Measurements from ENCODE around the gene RAB4A. TPM values are rescaled to one million over a fixed set of nuclear protein-coding genes. Genes with fewer than 3 reads are reported as not detected.

RAB4A gene
- total RNA-seq, 1 donor from 2014 or later, result 58.6 TPM

DNA sequence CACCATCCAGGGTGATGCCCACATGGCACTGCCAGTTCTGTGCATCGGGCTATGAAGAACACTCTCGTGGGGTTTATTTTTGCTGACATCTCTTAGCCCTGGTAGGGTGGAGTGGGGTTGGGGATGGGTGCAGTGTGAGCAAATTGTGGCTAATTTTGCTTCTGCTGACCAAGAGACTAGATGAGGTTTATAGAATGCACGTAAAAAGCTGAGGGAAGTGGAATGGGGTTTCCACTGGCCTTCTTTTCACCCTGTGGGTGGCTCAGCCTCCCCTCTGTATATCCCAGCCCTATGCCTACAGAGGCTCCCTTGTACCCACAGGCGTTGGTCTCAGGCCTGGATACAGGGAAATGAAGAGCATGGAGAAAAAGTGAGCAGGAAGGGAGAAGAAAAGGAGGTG lies 44.1 kb upstream of the RAB4A start:
- DNase-seq (ENCODE audit: low spot score), result no peak
- H3K27ac Mint-ChIP-seq (ENCODE audit: unreplicated experiment), result no peak overlapping the region
- H3K4me1 Mint-ChIP-seq (ENCODE audit: low read depth), result peaks cover 31% of the 10 kb centered on the region
- TF ChIP-seq CTCF (IDR thresholded peaks at IDR 0.05), result no peak
- no peak overlapping the region for H3K4me3 Mint-ChIP-seq (ENCODE audit: unreplicated experiment)
- no peaks in the 10 kb centered on the region for H3K9me3 Mint-ChIP-seq (ENCODE audit: low read depth)
- no peaks in the 10 kb centered on the region for H3K36me3 Mint-ChIP-seq (ENCODE audit: low read depth)
- H3K27me3 Mint-ChIP-seq (ENCODE audit: low read depth), result peaks cover 29% of the 10 kb centered on the region

DNA sequence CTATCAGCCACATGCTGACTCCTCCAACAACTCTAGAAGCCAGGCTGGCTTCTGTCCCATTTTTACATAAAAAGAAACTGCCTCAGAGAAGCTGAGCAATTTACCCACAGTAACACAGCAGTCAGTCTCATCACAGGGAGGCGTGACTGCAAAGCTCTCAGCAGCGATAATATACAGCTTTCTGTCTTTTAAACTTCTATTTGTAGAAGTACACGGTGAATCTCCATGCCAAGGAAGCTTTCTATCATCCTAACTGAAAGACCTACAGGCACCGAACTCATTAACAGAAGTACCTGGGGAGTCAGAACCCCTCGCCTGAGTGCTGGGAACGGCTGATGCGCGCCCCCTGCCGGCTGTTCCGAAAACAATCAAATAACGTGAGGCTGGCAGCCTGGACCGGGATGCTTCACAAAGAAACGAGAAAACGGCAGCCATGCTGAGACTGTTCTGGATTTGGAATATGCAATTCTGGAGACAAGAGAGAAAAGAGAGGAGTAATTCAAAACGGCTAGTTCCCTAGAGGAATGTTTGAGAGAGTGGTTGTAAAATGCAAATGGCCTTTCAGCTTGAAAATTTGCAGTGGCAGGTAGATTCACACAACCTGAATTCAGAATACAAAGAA lies 43.5 kb upstream of the RAB4A start:
- peaks cover 30% of the 10 kb centered on the region for H3K27me3 Mint-ChIP-seq (ENCODE audit: low read depth)
- peaks cover 33% of the 10 kb centered on the region for H3K4me1 Mint-ChIP-seq (ENCODE audit: low read depth)
- no peaks in the 10 kb centered on the region for H3K9me3 Mint-ChIP-seq (ENCODE audit: low read depth)
- no peak for DNase-seq (ENCODE audit: low spot score)
- no peak overlapping the region for H3K27ac Mint-ChIP-seq (ENCODE audit: unreplicated experiment)
- TF ChIP-seq CTCF (IDR thresholded peaks at IDR 0.05), result peak; percentile 99
- H3K36me3 Mint-ChIP-seq (ENCODE audit: low read depth), result no peaks in the 10 kb centered on the region
- no peak overlapping the region for H3K4me3 Mint-ChIP-seq (ENCODE audit: unreplicated experiment)

GRCh38 chr1:229228522-229228921 lies 42.4 kb upstream of the RAB4A start:
- H3K27me3 Mint-ChIP-seq (ENCODE audit: low read depth), result peaks cover 34% of the 10 kb centered on the region
- no peak for DNase-seq (ENCODE audit: low spot score)
- TF ChIP-seq CTCF (IDR thresholded peaks at IDR 0.05), result no peak
- no peaks in the 10 kb centered on the region for H3K9me3 Mint-ChIP-seq (ENCODE audit: low read depth)
- no peak overlapping the region for H3K27ac Mint-ChIP-seq (ENCODE audit: unreplicated experiment)
- peaks cover 33% of the 10 kb centered on the region for H3K4me1 Mint-ChIP-seq (ENCODE audit: low read depth)
- H3K4me3 Mint-ChIP-seq (ENCODE audit: unreplicated experiment), result no peak overlapping the region
- no peaks in the 10 kb centered on the region for H3K36me3 Mint-ChIP-seq (ENCODE audit: low read depth)

DNA sequence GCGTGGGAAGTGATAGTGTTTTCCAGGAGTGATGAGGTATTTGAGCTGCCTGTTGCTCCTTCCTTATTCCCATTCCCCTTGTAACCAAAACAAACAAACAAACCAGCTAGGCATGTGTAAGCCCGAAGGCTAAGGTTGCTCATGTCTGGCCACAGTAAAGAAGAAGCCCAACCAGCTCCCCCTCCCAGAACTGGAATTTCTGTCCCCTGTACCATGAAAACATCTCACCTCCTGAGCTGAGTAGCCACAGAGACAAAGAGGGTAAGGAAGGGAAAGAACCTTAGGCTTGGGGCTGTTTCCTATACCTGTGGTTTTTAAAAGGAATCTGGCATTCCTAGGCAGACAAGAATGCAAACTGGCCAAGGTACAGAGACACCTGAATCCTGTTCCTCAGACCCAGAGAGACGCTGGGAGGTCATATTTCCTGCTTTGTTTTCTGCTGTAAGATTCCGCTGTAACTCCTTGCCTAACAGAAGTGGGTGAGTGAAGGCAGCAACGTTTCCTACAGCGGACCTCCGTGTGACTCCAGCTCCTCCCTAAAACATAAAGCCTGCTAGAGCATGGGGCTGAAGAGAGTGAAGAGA lies 41.7 kb upstream of the RAB4A start:
- Mint-ChIP-seq H3K4me3 (ENCODE audit: unreplicated experiment) (no peak overlapping the region), H3K4me1 (ENCODE audit: low read depth) (peaks cover 33% of the 10 kb centered on the region), H3K27me3 (ENCODE audit: low read depth) (peaks cover 37% of the 10 kb centered on the region), H3K27ac (ENCODE audit: unreplicated experiment) (no peak overlapping the region), H3K9me3 (ENCODE audit: low read depth) (no peaks in the 10 kb centered on the region), H3K36me3 (ENCODE audit: low read depth) (no peaks in the 10 kb centered on the region)
- no peak for DNase-seq (ENCODE audit: low spot score)
- no peak for TF ChIP-seq CTCF (IDR thresholded peaks at IDR 0.05)

DNA sequence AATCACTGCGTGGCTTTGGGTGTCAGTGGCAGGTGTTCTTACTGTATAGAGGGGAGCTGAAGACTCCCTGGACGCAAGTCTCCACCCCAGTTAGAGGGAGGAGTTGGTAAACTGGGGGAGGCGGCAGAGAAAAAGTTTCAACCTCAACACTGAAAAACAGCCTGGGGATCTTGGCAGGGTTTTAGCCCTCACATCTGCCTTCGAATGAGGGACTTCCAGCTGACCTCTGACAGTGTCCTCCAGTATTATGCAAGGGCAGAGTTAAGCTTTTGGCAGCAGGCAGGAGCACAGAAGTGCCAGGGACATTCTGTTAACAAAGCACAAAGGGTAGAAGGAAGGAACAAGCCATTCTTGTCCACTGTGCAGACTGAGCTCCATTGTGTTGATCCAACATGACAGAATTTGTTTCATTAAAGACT lies 41.2 kb upstream of the RAB4A start:
- Mint-ChIP-seq H3K9me3 (ENCODE audit: low read depth) (no peaks in the 10 kb centered on the region), H3K27ac (ENCODE audit: unreplicated experiment) (no peak overlapping the region), H3K27me3 (ENCODE audit: low read depth) (peaks cover 40% of the 10 kb centered on the region), H3K36me3 (ENCODE audit: low read depth) (no peaks in the 10 kb centered on the region), H3K4me3 (ENCODE audit: unreplicated experiment) (no peak overlapping the region), H3K4me1 (ENCODE audit: low read depth) (peaks cover 33% of the 10 kb centered on the region)
- TF ChIP-seq CTCF (IDR thresholded peaks at IDR 0.05), result no peak
- no peak for DNase-seq (ENCODE audit: low spot score)
